ENCODE data around the gene SHTN1.

The SHTN1 gene

GRCh38 chr10:116919706-116920105 lies 85.3 kb downstream of the SHTN1 start:
- Histone ChIP-seq H3K4me1 (no peaks in the 10 kb centered on the region), H3K27ac (no peak overlapping the region), H3K9me3 (no peaks in the 10 kb centered on the region), H3K4me3 (no peak overlapping the region), H3K27me3 (no peaks in the 10 kb centered on the region), H3K36me3 (peaks cover 0 to 22% (median 0%) of the 10 kb centered on the region in 3 donors)
- no peak for DNase-seq
- intact Hi-C loops (cut with DNase I; ENCODE audit: low total_unique reads): no loop called here
- TF ChIP-seq CTCF (IDR thresholded peaks at IDR 0.05): no peak

- no peak for DNase-seq
- no peak overlapping the region for H3K4me3 ChIP-seq
- H3K27ac ChIP-seq: no peak overlapping the region
- no peaks in the 10 kb centered on the region for H3K4me1 ChIP-seq
- peaks cover 0 to 27% (median 0%) of the 10 kb centered on the region in 3 donors for H3K36me3 ChIP-seq
- intact Hi-C loops (cut with DNase I; ENCODE audit: low total_unique reads): no loop called here
- no peaks in the 10 kb centered on the region for H3K9me3 ChIP-seq
- H3K27me3 ChIP-seq: no peaks in the 10 kb centered on the region
- TF ChIP-seq CTCF (IDR thresholded peaks at IDR 0.05): no peak
These were observed 85.8 kb downstream of the SHTN1 start for GRCh38 chr10:116919164-116919563.

GRCh38 chr10:116918583-116918982 lies 86.4 kb downstream of the SHTN1 start:
- Histone ChIP-seq H3K9me3 (no peaks in the 10 kb centered on the region), H3K4me3 (no peak overlapping the region), H3K36me3 (peaks cover 0 to 33% (median 0%) of the 10 kb centered on the region in 3 donors), H3K27ac (no peak overlapping the region), H3K27me3 (no peaks in the 10 kb centered on the region), H3K4me1 (no peaks in the 10 kb centered on the region)
- DNase-seq: no peak
- no peak for TF ChIP-seq CTCF (IDR thresholded peaks at IDR 0.05)
- intact Hi-C loops (cut with DNase I; ENCODE audit: low total_unique reads): no loop called here

- intact Hi-C loops (cut with DNase I; ENCODE audit: low total_unique reads): no loop called here
- no peak overlapping the region for H3K27ac ChIP-seq
- no peak overlapping the region for H3K4me3 ChIP-seq
- no peaks in the 10 kb centered on the region for H3K4me1 ChIP-seq
- DNase-seq: no peak
- no peaks in the 10 kb centered on the region for H3K9me3 ChIP-seq
- no peaks in the 10 kb centered on the region for H3K27me3 ChIP-seq
- peaks cover 0 to 42% (median 0%) of the 10 kb centered on the region in 3 donors for H3K36me3 ChIP-seq
- no peak for TF ChIP-seq CTCF (IDR thresholded peaks at IDR 0.05)
These were observed 87.5 kb downstream of the SHTN1 start for GRCh38 chr10:116917481-116917880.

GRCh38 chr10:116915340-116915739 lies 89.6 kb downstream of the SHTN1 start:
- H3K36me3 ChIP-seq: peaks cover 0 to 41% (median 0%) of the 10 kb centered on the region in 3 donors
- H3K27me3 ChIP-seq: no peaks in the 10 kb centered on the region
- H3K4me3 ChIP-seq: no peak overlapping the region
- no peak for TF ChIP-seq CTCF (IDR thresholded peaks at IDR 0.05)
- no peak for DNase-seq
- H3K9me3 ChIP-seq: no peaks in the 10 kb centered on the region
- no peak overlapping the region for H3K27ac ChIP-seq
- intact Hi-C loops (cut with DNase I; ENCODE audit: low total_unique reads): no loop called here
- no peaks in the 10 kb centered on the region for H3K4me1 ChIP-seq

- Histone ChIP-seq H3K27ac (no peak overlapping the region), H3K9me3 (no peaks in the 10 kb centered on the region), H3K4me3 (no peak overlapping the region), H3K4me1 (no peaks in the 10 kb centered on the region), H3K36me3 (peaks cover 0 to 31% (median 0%) of the 10 kb centered on the region in 3 donors), H3K27me3 (no peaks in the 10 kb centered on the region)
- intact Hi-C loops (cut with DNase I; ENCODE audit: low total_unique reads): no loop called here
- TF ChIP-seq CTCF (IDR thresholded peaks at IDR 0.05): no peak
- no peak for DNase-seq
These were observed 91.3 kb downstream of the SHTN1 start for GRCh38 chr10:116913695-116914094.

Measured in tibial artery (tissue), 4 donors.